Hepatocyte (in vitro differentiated cells): Measurements from ENCODE around the gene GDPGP1. TPM values are rescaled to one million over a fixed set of nuclear protein-coding genes. Genes with fewer than 3 reads are reported as not detected.

Experiments
- DNase-seq: peaks from one replicate; pipeline ENCODE4 v3.0.0-alpha.2; 2016; ENCODE audit warnings: low spot score
- H2AFZ ChIP-seq: fragments of 200-600 bp; sonication (generic); 2 replicates; pipeline ENCODE4 v1.6.0; 2016; ENCODE audit warnings: antibody characterized with exemption, mild to moderate bottlenecking
- H3K27ac ChIP-seq: fragments of 200-600 bp; sonication (generic); 2 replicates; pipeline ENCODE4 v1.5.1; 2016; ENCODE audit warnings: mild to moderate bottlenecking
- H3K27me3 ChIP-seq: fragments of 200-600 bp; sonication (generic); 2 replicates; pipeline ENCODE4 v1.6.1; 2016
- H3K36me3 ChIP-seq: fragments of 200-600 bp; sonication (generic); replicated peaks from 2 replicates; pipeline ENCODE4 v1.5.1; 2016; ENCODE audit warnings: low read depth; ENCODE audit not compliant: insufficient read depth
- H3K4me1 ChIP-seq: fragments of 200-600 bp; sonication (generic); 2 replicates; pipeline ENCODE4 v1.5.1; 2016; ENCODE audit warnings: mild to moderate bottlenecking, moderate library complexity; ENCODE audit not compliant: insufficient read depth
- H3K4me2 ChIP-seq: fragments of 200-600 bp; sonication (generic); 2 replicates; pipeline ENCODE4 v1.6.0; 2016
- H3K4me3 ChIP-seq: fragments of 200-600 bp; sonication (generic); 2 replicates; pipeline ENCODE4 v1.5.1; 2016; ENCODE audit warnings: mild to moderate bottlenecking
- H3K79me2 ChIP-seq: fragments of 200-600 bp; sonication (generic); 2 replicates; pipeline ENCODE4 v1.6.0; 2017; ENCODE audit warnings: mild to moderate bottlenecking
- H3K9me2 ChIP-seq: fragments of 200-600 bp; sonication (generic); replicated peaks from 2 replicates; pipeline ENCODE4 v1.6.0; 2017; ENCODE audit warnings: mild to moderate bottlenecking; ENCODE audit not compliant: insufficient read depth
- H3K9me3 ChIP-seq: fragments of 200-600 bp; sonication (generic); 2 replicates; pipeline ENCODE4 v1.5.1; 2016; ENCODE audit warnings: low read depth, mild to moderate bottlenecking
- H4K20me1 ChIP-seq: fragments of 200-600 bp; sonication (generic); 2 replicates; pipeline ENCODE4 v1.6.0; 2016; ENCODE audit warnings: mild to moderate bottlenecking; ENCODE audit not compliant: insufficient read depth, poor library complexity, severe bottlenecking
- CTCF ChIP-seq: fragments of 200-600 bp; sonication (generic); IDR thresholded peaks from 2 replicates; pipeline ENCODE4 v1.5.1; 2016; ENCODE audit warnings: antibody characterized with exemption, mild to moderate bottlenecking; ENCODE audit not compliant: poor library complexity
- EZH2 ChIP-seq: fragments of 200-600 bp; sonication (generic); IDR thresholded peaks from 2 replicates; pipeline ENCODE4 v1.6.1; 2016; ENCODE audit warnings: antibody characterized with exemption, mild to moderate bottlenecking, borderline replicate concordance
- EZH2phosphoT487 ChIP-seq: fragments of 200-600 bp; sonication (generic); IDR thresholded peaks from one replicate; pipeline ENCODE4 v1.6.1; 2018; ENCODE audit warnings: antibody characterized with exemption, mild to moderate bottlenecking, low read depth, moderate library complexity; ENCODE audit not compliant: unreplicated experiment, severe bottlenecking
- WGBS: methylation state at CpG from one replicate; pipeline ENCODE4 v1.1.6; 2016; ENCODE audit warnings: low lambda C conversion rate; ENCODE audit errors: missing lambda C conversion rate; 5-methylcytosine and 5-hydroxymethylcytosine counted together
- polyA plus RNA-seq: library from polyadenylated mRNA; unstranded; fragments of >200 nt; fragmentation: Nextera tagmentation; extraction: Ambion mirVana; gene quantifications from 2 replicates; pipeline ENCODE4 v1.2.1, GENCODE V29; 2016
- total RNA-seq: library from RNA; depleted of rRNA; stranded (reverse); fragments of >200 nt; gene quantifications from 2 replicates; pipeline ENCODE4 v1.2.3, GENCODE V29; 2014

The GDPGP1 gene
- total and polyA plus RNA-seq, 2 experiments from 2014 or later: 0.56 to 6.8 TPM

GRCh38 chr15:90211440-90212143, 22.4 kb upstream of the GDPGP1 start:
- H3K36me3 ChIP-seq: no peaks in the 10 kb centered on the region
- peaks cover 27% of the 10 kb centered on the region for H3K4me1 ChIP-seq
- no peaks in the 10 kb centered on the region for H3K9me2 ChIP-seq
- H3K27ac ChIP-seq: peak overlapping the region; percentile 90
- H3K79me2 ChIP-seq: peaks cover 79% of the 10 kb centered on the region
- 62% methylated on average over 13 of the region's 13 CpGs for WGBS
- H3K27me3 ChIP-seq: no peaks in the 10 kb centered on the region
- H3K4me3 ChIP-seq: no peak overlapping the region
- no peak overlapping the region for H2AFZ ChIP-seq
- no peaks in the 10 kb centered on the region for H3K9me3 ChIP-seq
- H3K4me2 ChIP-seq: peak overlapping the region; percentile 14
- peak; percentile 86 for DNase-seq
- no peaks in the 10 kb centered on the region for H4K20me1 ChIP-seq
- no peak for TF ChIP-seq EZH2phosphoT487
- TF ChIP-seq CTCF: no peak
- TF ChIP-seq EZH2: no peak

GRCh38 chr15:90212221-90213098, 21.5 kb upstream of the GDPGP1 start:
- peaks cover 79% of the 10 kb centered on the region for H3K79me2 ChIP-seq
- H3K9me2 ChIP-seq: no peaks in the 10 kb centered on the region
- peak overlapping the region; percentile 90 for H3K27ac ChIP-seq
- 87% methylated on average over 35 of the region's 35 CpGs for WGBS
- H3K4me1 ChIP-seq: peaks cover 27% of the 10 kb centered on the region
- H3K36me3 ChIP-seq: no peaks in the 10 kb centered on the region
- peak; percentile 4 for DNase-seq
- no peaks in the 10 kb centered on the region for H3K9me3 ChIP-seq
- no peaks in the 10 kb centered on the region for H4K20me1 ChIP-seq
- H2AFZ ChIP-seq: no peak overlapping the region
- no peak overlapping the region for H3K4me3 ChIP-seq
- no peaks in the 10 kb centered on the region for H3K27me3 ChIP-seq
- no peak for TF ChIP-seq CTCF
- no peak for TF ChIP-seq EZH2phosphoT487
- TF ChIP-seq EZH2: no peak
- no peak overlapping the region for H3K4me2 ChIP-seq

GRCh38 chr15:90213122-90213817, 20.7 kb upstream of the GDPGP1 start:
- 59% methylated on average over 12 of the region's 12 CpGs for WGBS
- H3K4me3 ChIP-seq: no peak overlapping the region
- H3K27me3 ChIP-seq: no peaks in the 10 kb centered on the region
- no peaks in the 10 kb centered on the region for H3K9me3 ChIP-seq
- TF ChIP-seq CTCF (no peak), EZH2 (no peak), EZH2phosphoT487 (no peak)
- H2AFZ ChIP-seq: no peak overlapping the region
- no peaks in the 10 kb centered on the region for H4K20me1 ChIP-seq
- peak; percentile 42 for DNase-seq
- no peak overlapping the region for H3K4me2 ChIP-seq
- H3K79me2 ChIP-seq: peaks cover 75% of the 10 kb centered on the region
- H3K27ac ChIP-seq: peak overlapping the region; percentile 90
- peaks cover 27% of the 10 kb centered on the region for H3K4me1 ChIP-seq
- no peaks in the 10 kb centered on the region for H3K36me3 ChIP-seq
- H3K9me2 ChIP-seq: no peaks in the 10 kb centered on the region
